ENCODE data around the gene SLC66A2. TPM values are rescaled to one million over a fixed set of nuclear protein-coding genes. Genes with fewer than 3 reads are reported as not detected.
A peak's percentile ranks its signal among the peaks of the same experiment; 100 is the strongest.

Gene SLC66A2
- total RNA-seq, 4 donors from 2014 or later, result 65.6 to 112 (median 75.3) TPM

DNA sequence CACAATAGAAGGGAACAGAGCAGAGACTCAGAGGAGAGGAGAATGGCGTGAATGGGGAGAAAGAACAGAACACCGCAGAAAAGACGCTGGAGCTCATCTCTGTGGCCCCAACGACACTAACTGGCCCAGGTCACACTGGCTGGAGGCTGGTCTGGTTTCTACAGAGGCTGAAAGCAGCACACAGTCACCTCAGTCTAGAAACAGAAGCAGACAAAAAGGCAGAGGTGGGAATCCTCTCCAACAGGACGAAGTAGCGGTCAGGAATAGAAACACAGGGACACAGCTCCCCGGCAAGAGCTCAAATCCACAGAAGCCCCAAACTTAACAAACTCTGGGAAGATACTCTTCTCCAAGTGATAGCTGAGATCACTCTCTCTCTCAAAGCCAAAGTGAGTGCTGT lies 9.2 kb downstream of the SLC66A2 start:
- DNase-seq (ENCODE audit: low spot score in 2 of 2), result peak in 1 of 2 donors; percentile 54
- WGBS, 2 donors, result 83 to 85% methylated on average over 7 of the region's 7 CpGs
- intact Hi-C loops (cut with DNase I; ENCODE audit: low total_unique reads), result no loop called here

DNA sequence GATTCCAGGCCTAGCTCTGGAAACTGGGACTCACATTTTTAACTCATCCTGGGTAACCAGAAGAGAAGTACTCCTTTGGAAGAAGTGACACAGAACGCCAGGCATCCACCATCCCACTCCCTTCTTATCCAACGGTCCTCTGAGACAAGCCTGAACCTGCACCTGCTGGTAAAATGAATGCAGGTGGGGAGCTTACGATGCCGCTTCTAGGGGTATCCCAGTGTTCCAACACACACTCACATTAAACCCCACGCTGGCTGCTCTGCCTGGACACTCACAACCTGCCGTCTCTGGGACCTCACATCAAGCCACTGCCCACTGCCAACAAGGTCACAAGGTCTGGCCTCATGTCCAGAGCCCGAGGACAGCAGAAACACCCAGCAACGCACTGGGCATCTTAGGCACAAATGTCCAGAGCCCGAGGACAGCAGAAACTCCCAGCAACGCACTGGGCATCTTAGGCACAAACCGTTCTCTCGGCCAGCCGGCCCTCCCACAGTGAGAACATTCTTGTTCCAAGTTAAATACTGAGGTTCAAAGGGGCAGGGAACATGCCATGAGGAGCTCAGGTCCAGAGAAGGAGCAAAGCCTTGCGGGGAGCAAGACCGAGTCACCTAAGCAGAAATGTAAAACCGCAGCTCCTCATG lies 9.9 kb downstream of the SLC66A2 start:
- TF ChIP-seq, protein P1, sequence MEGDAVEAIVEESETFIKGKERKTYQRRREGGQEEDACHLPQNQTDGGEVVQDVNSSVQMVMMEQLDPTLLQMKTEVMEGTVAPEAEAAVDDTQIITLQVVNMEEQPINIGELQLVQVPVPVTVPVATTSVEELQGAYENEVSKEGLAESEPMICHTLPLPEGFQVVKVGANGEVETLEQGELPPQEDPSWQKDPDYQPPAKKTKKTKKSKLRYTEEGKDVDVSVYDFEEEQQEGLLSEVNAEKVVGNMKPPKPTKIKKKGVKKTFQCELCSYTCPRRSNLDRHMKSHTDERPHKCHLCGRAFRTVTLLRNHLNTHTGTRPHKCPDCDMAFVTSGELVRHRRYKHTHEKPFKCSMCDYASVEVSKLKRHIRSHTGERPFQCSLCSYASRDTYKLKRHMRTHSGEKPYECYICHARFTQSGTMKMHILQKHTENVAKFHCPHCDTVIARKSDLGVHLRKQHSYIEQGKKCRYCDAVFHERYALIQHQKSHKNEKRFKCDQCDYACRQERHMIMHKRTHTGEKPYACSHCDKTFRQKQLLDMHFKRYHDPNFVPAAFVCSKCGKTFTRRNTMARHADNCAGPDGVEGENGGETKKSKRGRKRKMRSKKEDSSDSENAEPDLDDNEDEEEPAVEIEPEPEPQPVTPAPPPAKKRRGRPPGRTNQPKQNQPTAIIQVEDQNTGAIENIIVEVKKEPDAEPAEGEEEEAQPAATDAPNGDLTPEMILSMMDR (IDR thresholded peaks at IDR 0.05), result no peak
- no peak for TF ChIP-seq POLR2A (IDR thresholded peaks at IDR 0.05)
- WGBS, 2 donors, result 77 to 82% methylated on average over 16 of the region's 16 CpGs
- intact Hi-C loops (cut with DNase I; ENCODE audit: low total_unique reads), result no loop called here
- H3K4me3 ChIP-seq (ENCODE audit: low read depth, poor library complexity, severe bottlenecking), result no peak overlapping the region
- peak in 1 of 2 donors; percentile 78 for DNase-seq (ENCODE audit: low spot score in 2 of 2)

More for the DNA sequence above, 9.2 kb downstream of the SLC66A2 start:
- TF ChIP-seq POLR2A (IDR thresholded peaks at IDR 0.05), result no peak
- TF ChIP-seq, protein P1 (IDR thresholded peaks at IDR 0.05), result no peak
- H3K4me3 ChIP-seq (ENCODE audit: low read depth, poor library complexity, severe bottlenecking), result no peak overlapping the region

DNA sequence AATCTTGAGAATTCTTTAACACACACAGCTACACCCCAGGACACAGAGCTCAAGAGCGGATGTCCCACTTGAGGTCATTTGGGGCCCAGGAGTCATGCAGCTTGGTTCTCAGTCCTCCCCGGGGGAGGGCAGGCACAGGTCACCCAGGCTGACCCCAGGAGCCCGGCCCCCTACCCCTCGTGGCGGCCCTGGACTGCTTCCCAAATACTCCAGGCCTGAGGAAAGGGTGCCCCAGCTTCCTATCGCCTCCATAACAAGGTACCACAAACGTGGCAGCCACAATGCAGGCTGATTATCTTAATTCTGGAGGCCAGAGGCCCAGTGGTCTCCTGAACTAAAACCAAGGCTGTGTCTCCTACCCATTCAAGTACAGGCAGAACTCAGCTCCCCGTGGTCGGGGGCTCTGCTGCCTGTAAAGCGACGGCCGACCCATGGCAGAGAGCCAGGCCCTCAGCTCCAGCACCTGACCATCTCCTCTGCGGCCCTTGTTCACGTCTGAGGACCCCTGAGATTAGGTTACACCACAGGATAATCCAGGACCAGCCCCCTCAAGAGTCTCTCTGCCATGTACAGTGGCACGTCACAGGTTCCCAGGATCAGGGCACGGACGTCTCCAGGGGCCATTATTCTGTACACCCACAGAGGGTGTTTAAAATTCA lies 10.5 kb downstream of the SLC66A2 start:
- no peak for TF ChIP-seq POLR2A (IDR thresholded peaks at IDR 0.05)
- TF ChIP-seq, protein P1 (IDR thresholded peaks at IDR 0.05), result no peak
- WGBS, 2 donors, result 80 to 87% methylated on average over 15 to 17 of the region's 17 CpGs
- intact Hi-C loops (cut with DNase I; ENCODE audit: low total_unique reads), result no loop called here
- no peak overlapping the region for H3K4me3 ChIP-seq (ENCODE audit: low read depth, poor library complexity, severe bottlenecking)
- peak in 1 of 2 donors; percentile 79 for DNase-seq (ENCODE audit: low spot score in 2 of 2)

DNA sequence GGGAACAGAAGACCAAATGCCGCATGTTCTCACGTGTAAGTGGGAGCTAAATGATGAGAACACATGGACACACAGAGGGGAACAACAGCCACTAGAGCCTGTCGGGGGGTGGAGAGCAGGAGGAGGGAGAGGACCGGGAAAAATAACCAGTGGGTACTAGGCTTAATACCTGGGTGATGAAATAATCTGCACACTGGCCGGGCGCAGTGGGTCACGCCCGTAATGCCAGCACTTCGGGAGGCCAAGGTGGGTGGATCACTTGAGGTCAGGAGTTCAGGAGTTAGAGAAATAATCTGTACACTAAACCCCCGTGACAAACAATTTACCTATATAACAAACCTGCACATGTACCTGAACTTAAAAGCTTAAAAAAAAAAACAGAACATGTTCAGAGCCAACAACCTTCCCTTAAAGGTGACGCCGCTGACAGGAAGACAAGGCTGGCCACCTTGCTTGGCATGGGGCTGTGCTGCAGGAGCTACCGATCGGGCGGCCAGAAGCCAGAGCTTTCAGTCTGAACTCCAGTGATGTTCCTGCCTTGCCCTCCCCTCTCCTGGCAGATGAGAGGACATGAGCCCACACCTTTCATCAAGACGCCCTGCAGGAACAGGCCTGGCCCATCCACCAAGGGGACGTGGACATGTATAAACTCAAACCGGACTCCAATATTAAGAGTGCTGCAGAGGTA lies 11.2 kb downstream of the SLC66A2 start:
- no peak for TF ChIP-seq POLR2A (IDR thresholded peaks at IDR 0.05)
- TF ChIP-seq, protein P1 (IDR thresholded peaks at IDR 0.05), result no peak
- intact Hi-C loops (cut with DNase I; ENCODE audit: low total_unique reads), result no loop called here
- DNase-seq (ENCODE audit: low spot score in 2 of 2), result peak in 1 of 2 donors; percentile 57
- no peak overlapping the region for H3K4me3 ChIP-seq (ENCODE audit: low read depth, poor library complexity, severe bottlenecking)
- WGBS, 2 donors, result 85 to 91% methylated on average over 18 of the region's 18 CpGs

DNA sequence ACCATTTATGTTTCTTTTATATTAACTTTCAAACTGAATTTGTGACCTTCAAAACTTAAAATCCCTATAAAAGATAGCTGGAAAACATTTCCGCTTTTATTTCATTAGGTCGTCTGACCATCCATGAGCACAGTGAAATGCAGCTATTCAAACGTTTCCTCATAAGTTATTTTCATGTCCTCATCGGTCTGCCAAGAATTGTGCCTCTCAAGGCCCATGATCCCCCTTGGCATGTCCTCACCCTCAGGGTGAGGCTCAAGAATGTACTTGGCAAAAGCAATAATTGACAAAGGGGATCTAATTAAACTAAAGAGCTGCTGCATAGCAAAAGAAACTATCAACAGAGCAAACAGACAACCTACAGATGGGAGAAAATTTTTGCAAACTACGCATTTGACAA lies 12.4 kb downstream of the SLC66A2 start:
- H3K4me3 ChIP-seq (ENCODE audit: low read depth, poor library complexity, severe bottlenecking), result no peak overlapping the region
- WGBS, 2 donors, result 49% methylated on average over 5 of the region's 5 CpGs
- intact Hi-C loops (cut with DNase I; ENCODE audit: low total_unique reads), result loop anchor here (10.0 kb wide), 1 partner anchor 144 kb away; the partner anchor contains the start of gene KCNG2
- TF ChIP-seq, protein P1 (IDR thresholded peaks at IDR 0.05), result no peak
- no peak for TF ChIP-seq POLR2A (IDR thresholded peaks at IDR 0.05)
- DNase-seq (ENCODE audit: low spot score in 2 of 2), result peak in 1 of 2 donors; percentile 40

Data from lower leg skin (tissue), 4 donors.